Activated naive CD4-positive, alpha-beta T cell treated with anti-CD3 and anti-CD28 coated beads, Interleukin-2, amount 10 ng/mL, durations not matched to agents 7 days and 5 days (primary cell): ENCODE measurements around the gene COX7A2.

Experiments used
- CTCF ChIA-PET: fragments of 350-600 bp; sonication (Branson Sonifier 250); formaldehyde crosslinking; loops from one replicate; lab custom pipeline; 2021; ENCODE audit warnings: antibody characterized with exemption; lab: Charles Lee
- DNase-seq: peaks from one replicate; pipeline ENCODE4 v3.0.0-alpha.2; 2020
- H3K27ac Mint-ChIP-seq: one replicate; pipeline ENCODE4 v1.8.0; 2021; ENCODE audit warnings: mild to moderate bottlenecking, moderate library complexity, mixed read lengths
- H3K27me3 Mint-ChIP-seq: one replicate; pipeline ENCODE4 v1.8.0; 2021; ENCODE audit warnings: mild to moderate bottlenecking, mixed read lengths
- H3K36me3 Mint-ChIP-seq: one replicate; pipeline ENCODE4 v1.8.0; 2021; ENCODE audit warnings: mixed read lengths
- H3K4me1 Mint-ChIP-seq: one replicate; pipeline ENCODE4 v1.8.0; 2021; ENCODE audit warnings: mixed read lengths
- H3K4me3 Mint-ChIP-seq: one replicate; pipeline ENCODE4 v1.8.0; 2021; ENCODE audit warnings: mild to moderate bottlenecking, moderate library complexity, mixed read lengths
- H3K9me3 Mint-ChIP-seq: one replicate; pipeline ENCODE4 v1.8.0; 2021; ENCODE audit warnings: mixed read lengths

The COX7A2 gene

GRCh38 chr6:75243333-75244062, at the start of gene COX7A2:
TSS of gene COX7A2 (minus strand) at chr6:75243801. CDS start at chr6:75243734, 67 bp downstream.
- peak; percentile 92 for DNase-seq
- Mint-ChIP-seq H3K27me3 (peaks cover 8% of the 10 kb centered on the region), H3K36me3 (peaks cover 25% of the 10 kb centered on the region), H3K4me1 (peaks cover 32% of the 10 kb centered on the region), H3K27ac (peak within 1 kb of the TSS; percentile 99), H3K4me3 (peak within 1 kb of the TSS; percentile 99), H3K9me3 (no peaks in the 10 kb centered on the region)
- CTCF ChIA-PET = interaction anchor here (1.0 to 1.3 kb wide), 2 partner anchors 17 to 23 kb away, joined by 3 to 5 read pairs; no protein-coding TSS in a partner anchor

- DNase-seq = no peak
- no peak overlapping the region for H3K27ac Mint-ChIP-seq
- peaks cover 10% of the 10 kb centered on the region for H3K36me3 Mint-ChIP-seq
- H3K4me1 Mint-ChIP-seq = peaks cover 20% of the 10 kb centered on the region
- H3K27me3 Mint-ChIP-seq = no peaks in the 10 kb centered on the region
- CTCF ChIA-PET = no interaction called here
- no peaks in the 10 kb centered on the region for H3K9me3 Mint-ChIP-seq
- H3K4me3 Mint-ChIP-seq = no peak overlapping the region
Observed at GRCh38 chr6:75292555-75292954, 49.0 kb upstream of the COX7A2 start.

GRCh38 chr6:75291744-75292143, 48.1 kb upstream of the COX7A2 start:
- DNase-seq = no peak
- Mint-ChIP-seq H3K9me3 (no peaks in the 10 kb centered on the region), H3K27ac (no peak overlapping the region), H3K4me1 (peaks cover 28% of the 10 kb centered on the region), H3K4me3 (no peak overlapping the region), H3K27me3 (no peaks in the 10 kb centered on the region), H3K36me3 (peaks cover 17% of the 10 kb centered on the region)
- CTCF ChIA-PET = no interaction called here

GRCh38 chr6:75291331-75291730, 47.7 kb upstream of the COX7A2 start:
- Mint-ChIP-seq H3K36me3 (peaks cover 18% of the 10 kb centered on the region), H3K4me1 (peaks cover 32% of the 10 kb centered on the region), H3K27ac (no peak overlapping the region), H3K4me3 (no peak overlapping the region), H3K9me3 (no peaks in the 10 kb centered on the region), H3K27me3 (no peaks in the 10 kb centered on the region)
- DNase-seq = no peak
- CTCF ChIA-PET = no interaction called here

- Mint-ChIP-seq H3K4me3 (no peak overlapping the region), H3K36me3 (peaks cover 18% of the 10 kb centered on the region), H3K9me3 (no peaks in the 10 kb centered on the region), H3K27ac (no peak overlapping the region), H3K27me3 (no peaks in the 10 kb centered on the region), H3K4me1 (peaks cover 35% of the 10 kb centered on the region)
- no peak for DNase-seq
- CTCF ChIA-PET = no interaction called here
Observed at GRCh38 chr6:75290136-75290945, 46.7 kb upstream of the COX7A2 start.

GRCh38 chr6:75288023-75288422, 44.4 kb upstream of the COX7A2 start:
- CTCF ChIA-PET = no interaction called here
- H3K36me3 Mint-ChIP-seq = peaks cover 18% of the 10 kb centered on the region
- H3K4me1 Mint-ChIP-seq = peaks cover 33% of the 10 kb centered on the region
- H3K9me3 Mint-ChIP-seq = no peaks in the 10 kb centered on the region
- no peak for DNase-seq
- H3K4me3 Mint-ChIP-seq = no peak overlapping the region
- no peaks in the 10 kb centered on the region for H3K27me3 Mint-ChIP-seq
- H3K27ac Mint-ChIP-seq = no peak overlapping the region

- Mint-ChIP-seq H3K27me3 (no peaks in the 10 kb centered on the region), H3K4me1 (peaks cover 32% of the 10 kb centered on the region), H3K4me3 (no peak overlapping the region), H3K9me3 (no peaks in the 10 kb centered on the region), H3K36me3 (peaks cover 18% of the 10 kb centered on the region), H3K27ac (no peak overlapping the region)
- no peak for DNase-seq
- CTCF ChIA-PET = no interaction called here
Observed at GRCh38 chr6:75287424-75287823, 43.8 kb upstream of the COX7A2 start.

- Mint-ChIP-seq H3K27ac (no peak overlapping the region), H3K4me1 (peaks cover 32% of the 10 kb centered on the region), H3K9me3 (no peaks in the 10 kb centered on the region), H3K27me3 (no peaks in the 10 kb centered on the region), H3K36me3 (peaks cover 18% of the 10 kb centered on the region), H3K4me3 (peak overlapping the region; percentile 66)
- CTCF ChIA-PET = no interaction called here
- DNase-seq = no peak
Observed at GRCh38 chr6:75286955-75287354, 43.4 kb upstream of the COX7A2 start.

GRCh38 chr6:75285283-75285639, 41.7 kb upstream of the COX7A2 start:
- Mint-ChIP-seq H3K9me3 (no peaks in the 10 kb centered on the region), H3K27ac (no peak overlapping the region), H3K36me3 (peaks cover 17% of the 10 kb centered on the region), H3K4me1 (peaks cover 41% of the 10 kb centered on the region), H3K4me3 (no peak overlapping the region), H3K27me3 (no peaks in the 10 kb centered on the region)
- no peak for DNase-seq
- CTCF ChIA-PET = interaction anchor here (1.4 to 1.6 kb wide), 3 partner anchors 12 to 29 kb away, joined by 3 to 8 read pairs (median 5); no protein-coding TSS in a partner anchor

- CTCF ChIA-PET = interaction anchor here (0.6 to 1.6 kb wide), 6 partner anchors 10 to 29 kb away, joined by 3 to 8 read pairs (median 4); no protein-coding TSS in a partner anchor
- Mint-ChIP-seq H3K27ac (no peak within 1 kb of the TSS), H3K4me3 (no peak within 1 kb of the TSS), H3K4me1 (peaks cover 46% of the 10 kb centered on the region), H3K27me3 (no peaks in the 10 kb centered on the region), H3K9me3 (no peaks in the 10 kb centered on the region), H3K36me3 (peaks cover 17% of the 10 kb centered on the region)
- DNase-seq = peak; percentile 98
Observed at GRCh38 chr6:75284632-75285282, 41.2 kb upstream of the COX7A2 start, which contains the start of gene TMEM30A. TSS of gene TMEM30A (minus strand) at chr6:75284792. CDS start at chr6:75284638, 154 bp downstream.

GRCh38 chr6:75283907-75284631, 40.5 kb upstream of the COX7A2 start:
- peak; percentile 45 for DNase-seq
- CTCF ChIA-PET = interaction anchor here (0.6 to 1.6 kb wide), 7 partner anchors 11 to 28 kb away, joined by 3 to 8 read pairs (median 3); no protein-coding TSS in a partner anchor
- no peaks in the 10 kb centered on the region for H3K27me3 Mint-ChIP-seq
- no peak overlapping the region for H3K27ac Mint-ChIP-seq
- no peaks in the 10 kb centered on the region for H3K9me3 Mint-ChIP-seq
- H3K4me1 Mint-ChIP-seq = peaks cover 52% of the 10 kb centered on the region
- no peak overlapping the region for H3K4me3 Mint-ChIP-seq
- H3K36me3 Mint-ChIP-seq = peaks cover 19% of the 10 kb centered on the region

- CTCF ChIA-PET = interaction anchor here (0.6 to 1.0 kb wide), 3 partner anchors 16 to 25 kb away, joined by 3 to 5 read pairs (median 3); no protein-coding TSS in a partner anchor
- H3K27ac Mint-ChIP-seq = no peak overlapping the region
- H3K36me3 Mint-ChIP-seq = peaks cover 25% of the 10 kb centered on the region
- DNase-seq = no peak
- peak overlapping the region; percentile 55 for H3K4me3 Mint-ChIP-seq
- H3K4me1 Mint-ChIP-seq = peaks cover 52% of the 10 kb centered on the region
- no peaks in the 10 kb centered on the region for H3K9me3 Mint-ChIP-seq
- no peaks in the 10 kb centered on the region for H3K27me3 Mint-ChIP-seq
Observed at GRCh38 chr6:75282706-75283105, 39.1 kb upstream of the COX7A2 start.

GRCh38 chr6:75281653-75282052, 38.1 kb upstream of the COX7A2 start:
- no peak overlapping the region for H3K27ac Mint-ChIP-seq
- CTCF ChIA-PET = interaction anchor here (2.1 kb wide), 1 partner anchor 15 kb away, joined by 5 read pairs; no protein-coding TSS in a partner anchor
- peaks cover 47% of the 10 kb centered on the region for H3K4me1 Mint-ChIP-seq
- H3K9me3 Mint-ChIP-seq = no peaks in the 10 kb centered on the region
- no peak for DNase-seq
- peak overlapping the region; percentile 51 for H3K4me3 Mint-ChIP-seq
- no peaks in the 10 kb centered on the region for H3K27me3 Mint-ChIP-seq
- peaks cover 21% of the 10 kb centered on the region for H3K36me3 Mint-ChIP-seq
